Posterior vena cava (tissue), 2 donors: ENCODE data around the gene SDHB. TPM values are rescaled to one million over a fixed set of nuclear protein-coding genes. Genes with fewer than 3 reads are reported as not detected.

Source experiments
- DNase-seq: peaks from one replicate; pipeline ENCODE4 v3.0.0-alpha.2; 2020; ENCODE audit warnings: low spot score
- intact Hi-C, 2 donors: fragments of 100-400 bp; cut with DNase I; formaldehyde crosslinking; loops; one replicate each; pipeline versions ENCODE4 v1.14.1 to v1.14.2; 2022 to 2023
- long read RNA-seq, 2 donors: library from polyadenylated mRNA; unstranded; transcript quantifications; one replicate each; pipeline ENCODE4 v2.0.0, GENCODE V29; 2020 to 2021
- total RNA-seq, 2 donors: library from RNA; stranded (reverse); fragmentation: NEBNext Ultra II Directional; extraction: Animal tissue kit (Norgen Biotek cat#: 25700); gene quantifications; one replicate each; pipeline ENCODE4 v1.2.1, GENCODE V29; 2021
- donor health status: DM: yes; HTN: yes; CAD: no.
- donor health status: DM: yes; HTN: yes; CAD: no.

SDHB gene
- 10 to 100 TPM; 77.7 to 80.5 TPM for total RNA-seq
- long read RNA-seq, donor 1, transcript SDHB-201 (8 exons, 1,153 nt) = major isoform, 25 of 25 reads
- long read RNA-seq, donor 1, partial matches to known transcripts = 0 of 25 reads
- long read RNA-seq, donor 1, other reads (novel, unspliced or antisense) = 0 of 25 reads
- long read RNA-seq, donor 2, transcript SDHB-201 (8 exons, 1,153 nt) = major isoform, 97 of 101 reads
- long read RNA-seq, donor 2, partial matches to known transcripts = 3 of 101 reads
- long read RNA-seq, donor 2, other reads (novel, unspliced or antisense) = 1 of 101 reads

GRCh38 chr1:17053685-17054410 is at the start of gene SDHB:
Gene SDHB, minus strand, starts transcription at chr1:17054032. Its CDS starts 13 bp downstream, at chr1:17054019.
- intact Hi-C loops = no loop called here
- peak; percentile 100 for DNase-seq

- no peak for DNase-seq
- intact Hi-C loops = no loop called here
Measured at GRCh38 chr1:17102232-17102631, 48.4 kb upstream of the SDHB start.

- no peak for DNase-seq
- intact Hi-C loops = no loop called here
Measured at GRCh38 chr1:17101261-17101660, 47.4 kb upstream of the SDHB start.

- no peak for DNase-seq
- intact Hi-C loops = no loop called here
Measured at GRCh38 chr1:17099616-17100340, 45.9 kb upstream of the SDHB start.

GRCh38 chr1:17098446-17099317 is 44.9 kb upstream of the SDHB start:
- no peak for DNase-seq
- intact Hi-C loops = no loop called here

- intact Hi-C loops = no loop called here
- no peak for DNase-seq
Measured at GRCh38 chr1:17097787-17098186, 44.0 kb upstream of the SDHB start.

GRCh38 chr1:17097147-17097546 is 43.3 kb upstream of the SDHB start:
- intact Hi-C loops = no loop called here
- no peak for DNase-seq

GRCh38 chr1:17096584-17096983 is 42.8 kb upstream of the SDHB start:
- no peak for DNase-seq
- intact Hi-C loops = no loop called here

GRCh38 chr1:17095141-17095540 is 41.3 kb upstream of the SDHB start:
- DNase-seq = no peak
- intact Hi-C loops = no loop called here

GRCh38 chr1:17094664-17095063 is 40.8 kb upstream of the SDHB start:
- intact Hi-C loops = no loop called here
- no peak for DNase-seq

- intact Hi-C loops = no loop called here
- DNase-seq = no peak
Measured at GRCh38 chr1:17093822-17094393, 40.1 kb upstream of the SDHB start.

GRCh38 chr1:17091252-17091651 is 37.4 kb upstream of the SDHB start:
- no peak for DNase-seq
- intact Hi-C loops = no loop called here

GRCh38 chr1:17089506-17089905 is 35.7 kb upstream of the SDHB start:
- no peak for DNase-seq
- intact Hi-C loops = loop anchor here in 1 of 2 donors (10.0 kb wide), 1 partner anchor 375 kb away; no protein-coding TSS in a partner anchor

- no peak for DNase-seq
- intact Hi-C loops = loop anchor here in 1 of 2 donors (10.0 kb wide), 1 partner anchor 378 kb away; no protein-coding TSS in a partner anchor
Measured at GRCh38 chr1:17086751-17087150, 32.9 kb upstream of the SDHB start.

- intact Hi-C loops = loop anchor here in 1 of 2 donors (10.0 kb wide), 1 partner anchor 380 kb away; no protein-coding TSS in a partner anchor
- no peak for DNase-seq
Measured at GRCh38 chr1:17084787-17085186, 31.0 kb upstream of the SDHB start.

- intact Hi-C loops = loop anchor here in 1 of 2 donors (10.0 kb wide), 1 partner anchor 382 kb away; no protein-coding TSS in a partner anchor
- no peak for DNase-seq
Measured at GRCh38 chr1:17082761-17083160, 28.9 kb upstream of the SDHB start.

GRCh38 chr1:17081439-17081838 is 27.6 kb upstream of the SDHB start:
- DNase-seq = no peak
- intact Hi-C loops = loop anchor here in 1 of 2 donors (10.0 kb wide), 1 partner anchor 383 kb away; no protein-coding TSS in a partner anchor

GRCh38 chr1:17080880-17081279 is 27.0 kb upstream of the SDHB start:
- intact Hi-C loops = loop anchor here in 1 of 2 donors (10.0 kb wide), 1 partner anchor 384 kb away; no protein-coding TSS in a partner anchor
- no peak for DNase-seq
